IMR-90 (cell line): ENCODE measurements around the gene COL27A1. TPM values are rescaled to one million over a fixed set of nuclear protein-coding genes. Genes with fewer than 3 reads are reported as not detected.

Experiments
- ATAC-seq: fragments of 200-7000 bp; cut with Tn5 transposase; 2 replicates; pipeline ENCODE4 v1.9.1; 2020; ENCODE audit warnings: low read depth, mild to moderate bottlenecking, moderate library complexity
- BruUV-seq: library from RNA; stranded (reverse); fragments of 400-500 nt; replicated peaks from 2 replicates; lab custom pipeline; 2021; lab: Mats Ljungman, UMichigan
- CTCF ChIA-PET: fragments of 300-600 bp; formaldehyde crosslinking; extraction: SDS; loops from one replicate; lab custom pipeline; 2021; ENCODE audit warnings: antibody characterized with exemption; lab: Yijun Ruan, JAX
- POLR2A ChIA-PET: fragments of 300-600 bp; sonication (Branson Sonifier 250); formaldehyde crosslinking; loops from one replicate; lab custom pipeline; 2022; ENCODE audit warnings: antibody characterized with exemption; ENCODE audit not compliant: unreplicated experiment; lab: Charles Lee
- DNase-seq: peaks from one replicate; pipeline ENCODE4 v3.0.0; 2013
- H2AFZ ChIP-seq: replicated peaks from 2 replicates; pipeline ENCODE3; 2013; ENCODE audit warnings: low read length, mild to moderate bottlenecking; ENCODE audit not compliant: poor library complexity
- H2AK5ac ChIP-seq: 2 replicates; pipeline ENCODE4 v1.6.1; 2013; ENCODE audit warnings: low read depth, low read length, inconsistent platforms
- H2AK9ac ChIP-seq: replicated peaks from 2 replicates; pipeline ENCODE3; 2013; ENCODE audit warnings: mild to moderate bottlenecking, low read depth, low read length, moderate library complexity; ENCODE audit not compliant: poor library complexity
- H2BK120ac ChIP-seq: 2 replicates; pipeline ENCODE4 v1.6.1; 2013; ENCODE audit warnings: low read depth, low read length, inconsistent platforms
- H2BK15ac ChIP-seq: 3 replicates; pipeline ENCODE4 v1.6.1; 2013; ENCODE audit warnings: low read depth, low read length, inconsistent platforms
- H2BK20ac ChIP-seq: 2 replicates; pipeline ENCODE4 v1.6.1; 2013; ENCODE audit warnings: low read depth, mild to moderate bottlenecking, inconsistent platforms, low read length, moderate library complexity
- H2BK5ac ChIP-seq: 2 replicates; pipeline ENCODE4 v1.6.1; 2013; ENCODE audit warnings: mild to moderate bottlenecking, low read depth, low read length, inconsistent platforms; ENCODE audit not compliant: poor library complexity, severe bottlenecking
- H3K14ac ChIP-seq: replicated peaks from 2 replicates; pipeline ENCODE4 v1.6.1; 2013; ENCODE audit warnings: low read depth, low read length, inconsistent platforms
- H3K18ac ChIP-seq: 2 replicates; pipeline ENCODE4 v1.6.1; 2013; ENCODE audit warnings: low read depth, low read length, control low read depth
- H3K23ac ChIP-seq: 2 replicates; pipeline ENCODE4 v1.6.1; 2013; ENCODE audit warnings: low read depth, low read length, inconsistent platforms
- H3K27ac ChIP-seq: 2 replicates; pipeline ENCODE4 v1.5.1; 2013; ENCODE audit warnings: mild to moderate bottlenecking, control low read depth, low read length; ENCODE audit not compliant: insufficient read depth
- H3K27me3 ChIP-seq: 2 replicates; pipeline ENCODE4 v1.6.1; 2013; ENCODE audit warnings: low read length; ENCODE audit not compliant: control insufficient read depth, insufficient read depth
- H3K36me3 ChIP-seq: 2 replicates; pipeline ENCODE4 v1.6.1; 2013; ENCODE audit warnings: low read length, mixed read lengths; ENCODE audit not compliant: control insufficient read depth, insufficient read depth
- H3K4ac ChIP-seq: 2 replicates; pipeline ENCODE4 v1.6.1; 2013; ENCODE audit warnings: low read depth, low read length, inconsistent platforms
- H3K4me1 ChIP-seq: 2 replicates; pipeline ENCODE4 v1.6.1; 2013; ENCODE audit warnings: low read length, mixed read lengths; ENCODE audit not compliant: control insufficient read depth, insufficient read depth
- H3K4me2 ChIP-seq: 2 replicates; pipeline ENCODE4 v1.6.1; 2013; ENCODE audit warnings: low read depth, mild to moderate bottlenecking, control low read depth, low read length, moderate library complexity
- H3K4me3 ChIP-seq: 2 replicates; pipeline ENCODE4 v1.5.1; 2013; ENCODE audit warnings: low read depth, mild to moderate bottlenecking, control low read depth, low read length, moderate library complexity; ENCODE audit not compliant: insufficient read depth
- H3K56ac ChIP-seq: 2 replicates; pipeline ENCODE4 v1.6.1; 2013; ENCODE audit warnings: low read length, inconsistent platforms; ENCODE audit not compliant: insufficient read depth; ENCODE audit errors: extremely low read depth
- H3K79me1 ChIP-seq, 2 experiments: 2 replicates each; pipeline ENCODE4 v1.6.1; 2013; ENCODE audit warnings: low read length in 2 of 2, inconsistent platforms in 1 of 2, low read depth in 1 of 2
- H3K9ac ChIP-seq: 2 replicates; pipeline ENCODE4 v1.6.1; 2013; ENCODE audit warnings: low read depth, low read length, control low read depth
- H3K9me1 ChIP-seq: 2 replicates; pipeline ENCODE4 v1.6.1; 2013; ENCODE audit warnings: low read length, inconsistent platforms; ENCODE audit not compliant: insufficient read depth
- H3K9me3 ChIP-seq: 2 replicates; pipeline ENCODE4 v1.6.1; 2013; ENCODE audit warnings: low read length; ENCODE audit not compliant: control insufficient read depth, insufficient read depth
- H4K20me1 ChIP-seq: 2 replicates; pipeline ENCODE4 v1.6.1; 2013; ENCODE audit warnings: low read length, inconsistent platforms; ENCODE audit not compliant: insufficient read depth
- H4K5ac ChIP-seq: 2 replicates; pipeline ENCODE4 v1.6.1; 2013; ENCODE audit warnings: mild to moderate bottlenecking, low read depth, low read length, control low read depth
- H4K8ac ChIP-seq, 2 experiments: 2 replicates each; pipeline ENCODE4 v1.6.1; 2013; ENCODE audit warnings: low read depth in 2 of 2, low read length in 2 of 2, control low read depth in 1 of 2, inconsistent platforms in 1 of 2
- H4K91ac ChIP-seq: 2 replicates; pipeline ENCODE4 v1.6.1; 2013; ENCODE audit warnings: low read depth, low read length, inconsistent platforms; ENCODE audit not compliant: insufficient read depth
- BHLHE40 ChIP-seq: fragments of 150-350 bp; IDR thresholded peaks from 2 replicates; pipeline ENCODE4 v1.6.1; 2016; ENCODE audit warnings: mild to moderate bottlenecking, low read depth, low read length
- CEBPB ChIP-seq: IDR thresholded peaks from 2 replicates; pipeline ENCODE4 v1.6.1; 2012; ENCODE audit warnings: low read depth, low read length, improper control_type of control experiment
- CHD1 ChIP-seq: IDR thresholded peaks from 2 replicates; pipeline ENCODE4 v1.6.1; 2012; ENCODE audit warnings: low read depth, low read length, improper control_type of control experiment
- FOS ChIP-seq: fragments of 150-350 bp; IDR thresholded peaks from 2 replicates; pipeline ENCODE4 v1.6.1; 2016; ENCODE audit warnings: low read depth, low read length
- MAZ ChIP-seq: IDR thresholded peaks from 2 replicates; pipeline ENCODE4 v1.6.1; 2012; ENCODE audit warnings: low read depth, mild to moderate bottlenecking, low read length, improper control_type of control experiment, moderate library complexity, borderline replicate concordance
- NFE2L2 ChIP-seq: fragments of 150-350 bp; IDR thresholded peaks from 2 replicates; pipeline ENCODE4 v1.6.1; 2016; ENCODE audit warnings: low read depth, mild to moderate bottlenecking, low read length
- POLR2A ChIP-seq: IDR thresholded peaks from 2 replicates; pipeline ENCODE4 v1.6.1; 2012; ENCODE audit warnings: mild to moderate bottlenecking, low read depth, low read length
- RAD21 ChIP-seq: IDR thresholded peaks from 2 replicates; pipeline ENCODE4 v1.6.1; 2012; ENCODE audit warnings: low read length, improper control_type of control experiment
- SMC3 ChIP-seq: fragments of 150-350 bp; IDR thresholded peaks from 2 replicates; pipeline ENCODE4 v1.6.1; 2016; ENCODE audit warnings: low read depth, mild to moderate bottlenecking, antibody characterized with exemption, low read length, moderate library complexity
- WGBS, 2 experiments: methylation state at CpG; one replicate each; pipeline versions ENCODE4 v1.1.5 to v1.1.7; 2013; ENCODE audit warnings: missing lambda C conversion rate in 2 of 2; ENCODE audit not compliant: insufficient read length in 1 of 2; ENCODE audit errors: extremely low coverage in 2 of 2; 5-methylcytosine and 5-hydroxymethylcytosine counted together
- dilution Hi-C: fragments of 300-500 bp; cut with HindIII; formaldehyde crosslinking; loops from one replicate; pipeline ENCODE4 v1.14.3; 2018; ENCODE audit warnings: low sequenced_read_pairs; ENCODE audit not compliant: unreplicated experiment
- in situ Hi-C: fragments of 300-500 bp; cut with MboI; formaldehyde crosslinking; loops from 3 replicates; pipeline ENCODE4 v1.14.3; 2019; ENCODE audit warnings: low sequenced_read_pairs, inconsistent platforms, mixed read lengths
- intact Hi-C: fragments of 100-400 bp; cut with micrococcal nuclease; formaldehyde crosslinking; loops from 2 replicates; pipeline ENCODE4 v1.10.0; 2022
- polyA plus RNA-seq, 3 experiments: library from polyadenylated mRNA; depleted of rRNA; stranded (reverse); fragments of >200 nt; gene quantifications; 2 replicates each; pipeline ENCODE4 v1.2.3, GENCODE V29; 2012; ENCODE audit warnings: low replicate concordance in 1 of 3
- total RNA-seq: library from RNA; depleted of rRNA; stranded (reverse); fragments of >200 nt; gene quantifications from 2 replicates; pipeline ENCODE4 v1.2.3, GENCODE V29; 2012
- TF ChIP-seq, protein P1 (sequence below): fragments of 150-350 bp; IDR thresholded peaks from 2 replicates; pipeline ENCODE4 v1.6.1; 2017; ENCODE audit warnings: mild to moderate bottlenecking, antibody characterized with exemption, low read length, low read depth
- TF ChIP-seq, protein P2 (sequence below): fragments of 150-350 bp; IDR thresholded peaks from 2 replicates; pipeline ENCODE4 v1.6.1; 2016; ENCODE audit warnings: low read depth, mild to moderate bottlenecking, low read length, moderate library complexity, borderline replicate concordance
- TF ChIP-seq, protein P3 (sequence below): conservative IDR thresholded peaks from 2 replicates; pipeline ENCODE4 v1.5.1; 2012; ENCODE audit warnings: mild to moderate bottlenecking, low read depth, low read length, improper control_type of control experiment

Gene COL27A1
- total and polyA plus RNA-seq, 2 of the 4 experiments (the other 2 are of a cell fraction) = 3.2 to 18.3 TPM

DNA sequence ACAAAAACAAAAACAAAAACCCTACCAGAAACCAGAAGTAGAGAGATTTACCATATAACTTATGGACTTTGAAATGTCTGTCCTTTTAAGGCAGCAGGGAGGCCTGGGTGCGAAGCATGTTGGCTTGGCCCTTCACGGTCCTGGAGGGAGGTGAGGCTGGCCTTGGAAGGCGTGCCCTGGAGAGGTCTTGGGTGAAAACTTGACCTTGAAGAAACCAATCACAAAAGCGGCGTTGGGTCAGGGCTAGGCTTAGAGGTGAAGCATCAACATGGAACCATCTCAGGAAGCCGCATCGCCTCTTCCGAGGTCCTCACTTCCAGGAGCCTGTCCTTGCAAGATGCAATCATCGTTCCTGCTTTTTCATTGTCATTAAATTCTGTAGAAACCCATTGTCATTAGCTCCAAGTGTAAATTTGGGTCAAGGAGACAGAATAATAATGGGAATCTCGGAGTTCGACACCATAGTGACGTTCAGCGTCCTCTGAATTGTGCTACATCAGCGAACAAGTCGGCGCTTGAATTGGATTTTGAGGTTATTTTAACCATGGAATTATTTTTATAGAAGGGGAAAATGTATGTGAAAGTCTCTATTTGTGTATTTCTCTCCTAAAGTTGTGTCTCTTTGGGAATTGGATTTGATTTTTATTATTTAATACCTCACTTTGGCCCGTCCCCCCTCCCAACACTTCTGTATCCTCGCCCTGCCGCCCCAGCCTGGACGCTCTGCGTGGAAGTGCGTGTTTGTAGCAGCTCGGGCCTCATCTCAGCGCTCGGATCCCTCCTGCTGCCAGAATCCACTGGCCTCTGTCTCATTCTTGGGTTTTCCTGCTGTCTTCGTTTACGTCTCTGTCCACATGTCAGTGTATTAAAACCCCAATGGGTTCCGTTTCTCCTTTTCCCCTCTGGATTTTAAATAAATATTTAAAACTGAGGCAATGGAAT lies 156.5 kb downstream of the COL27A1 start (continued):
- TF ChIP-seq POLR2A = no peak

DNA sequence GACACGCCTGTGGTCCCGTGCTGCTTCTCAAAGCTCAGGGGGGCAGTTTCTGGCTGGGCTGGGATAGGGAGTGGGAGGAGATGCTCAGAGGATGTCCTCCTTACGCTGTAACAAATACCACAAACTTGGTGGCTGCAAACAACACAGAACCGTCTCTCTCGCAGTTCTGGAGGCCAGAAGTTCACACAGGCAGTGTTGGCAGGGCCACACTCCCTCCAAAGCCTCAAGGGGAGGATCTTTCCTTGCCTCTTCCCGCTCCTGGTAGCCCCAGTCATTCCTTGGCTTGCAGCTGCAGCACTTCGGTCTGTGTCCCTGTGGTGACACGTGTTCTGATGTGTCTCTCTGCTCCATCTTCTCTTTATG lies 157.2 kb downstream of the COL27A1 start:
- Histone ChIP-seq H4K8ac (no peak overlapping the region), H3K18ac (no peak overlapping the region), H3K4me1 (peaks cover 2% of the 10 kb centered on the region; the same call in 1 of the 2 replicates), H3K27me3 (no peaks in the 10 kb centered on the region), H3K4me3 (no peak overlapping the region), H3K36me3 (peaks cover 13% of the 10 kb centered on the region), H4K20me1 (no peaks in the 10 kb centered on the region), H3K23ac (no peak overlapping the region), H2AK5ac (no peak overlapping the region; the same call in 1 of the 2 replicates), H2BK20ac (no peak overlapping the region), H2BK5ac (no peak overlapping the region), H3K9ac (no peak overlapping the region), H2AFZ (no peak overlapping the region), H4K91ac (no peak overlapping the region), H3K56ac (no peak overlapping the region), H3K27ac (no peak overlapping the region), H4K5ac (no peak overlapping the region), H2BK15ac (no peak overlapping the region; the same call in 2 of the 3 replicates), H3K79me1 (no peaks in the 10 kb centered on the region), H3K9me3 (no peaks in the 10 kb centered on the region), H2BK120ac (no peak overlapping the region), H2AK9ac (no peak overlapping the region), H3K14ac (no peak overlapping the region), H3K4ac (no peak overlapping the region), H3K9me1 (peaks cover 9% of the 10 kb centered on the region; the same call in 1 of the 2 replicates), H3K4me2 (no peak overlapping the region)
- BruUV-seq = no TSS peak
- POLR2A ChIA-PET = no interaction called here
- ATAC-seq (no peak), DNase-seq (no peak)
- dilution Hi-C loops = no loop called here
- 80% methylated on average over 2 of the region's 8 CpGs; no CpG with 5 or more reads in 1 of the 2 experiments for WGBS, 2 experiments
- intact Hi-C loops = no loop called here
- CTCF ChIA-PET = no interaction called here
- in situ Hi-C loops = no loop called here
- TF ChIP-seq RAD21 (no peak), CHD1 (no peak), FOS (no peak), BHLHE40 (no peak), MAZ (no peak), SMC3 (no peak), CEBPB (no peak), POLR2A (no peak), NFE2L2 (no peak)
- TF ChIP-seq, protein P1, sequence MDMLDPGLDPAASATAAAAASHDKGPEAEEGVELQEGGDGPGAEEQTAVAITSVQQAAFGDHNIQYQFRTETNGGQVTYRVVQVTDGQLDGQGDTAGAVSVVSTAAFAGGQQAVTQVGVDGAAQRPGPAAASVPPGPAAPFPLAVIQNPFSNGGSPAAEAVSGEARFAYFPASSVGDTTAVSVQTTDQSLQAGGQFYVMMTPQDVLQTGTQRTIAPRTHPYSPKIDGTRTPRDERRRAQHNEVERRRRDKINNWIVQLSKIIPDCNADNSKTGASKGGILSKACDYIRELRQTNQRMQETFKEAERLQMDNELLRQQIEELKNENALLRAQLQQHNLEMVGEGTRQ = no peak
- TF ChIP-seq, protein P2, sequence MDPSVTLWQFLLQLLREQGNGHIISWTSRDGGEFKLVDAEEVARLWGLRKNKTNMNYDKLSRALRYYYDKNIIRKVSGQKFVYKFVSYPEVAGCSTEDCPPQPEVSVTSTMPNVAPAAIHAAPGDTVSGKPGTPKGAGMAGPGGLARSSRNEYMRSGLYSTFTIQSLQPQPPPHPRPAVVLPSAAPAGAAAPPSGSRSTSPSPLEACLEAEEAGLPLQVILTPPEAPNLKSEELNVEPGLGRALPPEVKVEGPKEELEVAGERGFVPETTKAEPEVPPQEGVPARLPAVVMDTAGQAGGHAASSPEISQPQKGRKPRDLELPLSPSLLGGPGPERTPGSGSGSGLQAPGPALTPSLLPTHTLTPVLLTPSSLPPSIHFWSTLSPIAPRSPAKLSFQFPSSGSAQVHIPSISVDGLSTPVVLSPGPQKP = no peak
- TF ChIP-seq, protein P3, sequence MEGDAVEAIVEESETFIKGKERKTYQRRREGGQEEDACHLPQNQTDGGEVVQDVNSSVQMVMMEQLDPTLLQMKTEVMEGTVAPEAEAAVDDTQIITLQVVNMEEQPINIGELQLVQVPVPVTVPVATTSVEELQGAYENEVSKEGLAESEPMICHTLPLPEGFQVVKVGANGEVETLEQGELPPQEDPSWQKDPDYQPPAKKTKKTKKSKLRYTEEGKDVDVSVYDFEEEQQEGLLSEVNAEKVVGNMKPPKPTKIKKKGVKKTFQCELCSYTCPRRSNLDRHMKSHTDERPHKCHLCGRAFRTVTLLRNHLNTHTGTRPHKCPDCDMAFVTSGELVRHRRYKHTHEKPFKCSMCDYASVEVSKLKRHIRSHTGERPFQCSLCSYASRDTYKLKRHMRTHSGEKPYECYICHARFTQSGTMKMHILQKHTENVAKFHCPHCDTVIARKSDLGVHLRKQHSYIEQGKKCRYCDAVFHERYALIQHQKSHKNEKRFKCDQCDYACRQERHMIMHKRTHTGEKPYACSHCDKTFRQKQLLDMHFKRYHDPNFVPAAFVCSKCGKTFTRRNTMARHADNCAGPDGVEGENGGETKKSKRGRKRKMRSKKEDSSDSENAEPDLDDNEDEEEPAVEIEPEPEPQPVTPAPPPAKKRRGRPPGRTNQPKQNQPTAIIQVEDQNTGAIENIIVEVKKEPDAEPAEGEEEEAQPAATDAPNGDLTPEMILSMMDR = no peak
